Esophagus squamous epithelium (tissue), 5 donors: Measurements from ENCODE around the gene TMEM141. TPM values are rescaled to one million over a fixed set of nuclear protein-coding genes. Genes with fewer than 3 reads are reported as not detected.

Source experiments
- DNase-seq: peaks from one replicate; lab custom pipeline; 2025; lab: John Stamatoyannopoulos, UW
- H3K27ac ChIP-seq, 4 donors: fragments of 200-600 bp; sonication (generic); one replicate each; pipeline ENCODE4 v1.5.1; 2016 to 2019; ENCODE audit warnings: mild to moderate bottlenecking in 1 of 4
- H3K27me3 ChIP-seq, 4 donors: fragments of 200-600 bp; sonication (generic); 1 replicate in 3 of 4; 2 replicates in 1 of 4; pipeline versions ENCODE4 v1.5.1 to v1.6.0; 2017 to 2021; ENCODE audit warnings: antibody characterized with exemption in 1 of 4
- H3K36me3 ChIP-seq, 3 donors: fragments of 200-600 bp; sonication (generic); one replicate each; pipeline ENCODE4 v1.5.1; 2016 to 2019
- H3K4me1 ChIP-seq, 3 donors: fragments of 200-600 bp; sonication (generic); one replicate each; pipeline ENCODE4 v1.5.1; 2017 to 2019
- H3K4me3 ChIP-seq, 4 donors: fragments of 200-600 bp; sonication (generic); 1 replicate in 3 of 4; 2 replicates in 1 of 4; pipeline ENCODE4 v1.5.1; 2016 to 2019; ENCODE audit warnings: mild to moderate bottlenecking in 2 of 4, moderate library complexity in 1 of 4
- H3K9me3 ChIP-seq, 3 donors: fragments of 200-600 bp; sonication (generic); one replicate each; pipeline ENCODE4 v1.5.1; 2016 to 2019
- CTCF ChIP-seq, 6 experiments: fragments of 450-650 bp in 4 of 6; fragments of 200-600 bp in 2 of 6; sonication (generic) in 2 of 6; IDR thresholded peaks; one replicate each; pipeline ENCODE4 v1.5.1; 2016 to 2019; ENCODE audit warnings: antibody characterized with exemption in 6 of 6, mild to moderate bottlenecking in 4 of 6, moderate library complexity in 4 of 6
- POLR2A ChIP-seq, 4 donors: fragments of 450-650 bp; IDR thresholded peaks; one replicate each; pipeline ENCODE4 v1.6.1; 2017; ENCODE audit warnings: antibody characterized with exemption in 4 of 4, mild to moderate bottlenecking in 4 of 4, moderate library complexity in 3 of 4
- WGBS, 2 donors: methylation state at CpG; one replicate each; pipeline ENCODE4 v1.1.5; 2018; 5-methylcytosine and 5-hydroxymethylcytosine counted together
- intact Hi-C: fragments of 100-400 bp; cut with DNase I; formaldehyde crosslinking; loops from one replicate; pipeline ENCODE4 v1.15.0; 2022
- total RNA-seq, 4 donors: library from RNA; depleted of rRNA; stranded (reverse); fragments of >200 nt; gene quantifications; one replicate each; pipeline ENCODE4 v1.1.0, GENCODE V29; 2016
- donor health status: DM: yes; HTN: yes; CAD: no.

Gene TMEM141
- total RNA-seq, 4 donors from 2014 or later: 109 to 129 (median 123) TPM

GRCh38 chr9:136774416-136775045 is 16.6 kb upstream of the TMEM141 start:
- Histone ChIP-seq H3K9me3 (peaks cover 0 to 8% (median 0%) of the 10 kb centered on the region in 3 donors), H3K27ac (no peak overlapping the region), H3K4me3 (no peak overlapping the region), H3K27me3 (no peaks in the 10 kb centered on the region), H3K4me1 (peaks cover 0 to 4% (median 0%) of the 10 kb centered on the region in 3 donors), H3K36me3 (no peaks in the 10 kb centered on the region)
- intact Hi-C loops: no loop called here
- TF ChIP-seq CTCF (IDR thresholded peaks at IDR 0.05): no peak
- no peak for TF ChIP-seq POLR2A (IDR thresholded peaks at IDR 0.05)
- no peak for DNase-seq
- WGBS, 2 donors: 80 to 82% methylated on average over 4 to 6 of the region's 12 CpGs

DNA sequence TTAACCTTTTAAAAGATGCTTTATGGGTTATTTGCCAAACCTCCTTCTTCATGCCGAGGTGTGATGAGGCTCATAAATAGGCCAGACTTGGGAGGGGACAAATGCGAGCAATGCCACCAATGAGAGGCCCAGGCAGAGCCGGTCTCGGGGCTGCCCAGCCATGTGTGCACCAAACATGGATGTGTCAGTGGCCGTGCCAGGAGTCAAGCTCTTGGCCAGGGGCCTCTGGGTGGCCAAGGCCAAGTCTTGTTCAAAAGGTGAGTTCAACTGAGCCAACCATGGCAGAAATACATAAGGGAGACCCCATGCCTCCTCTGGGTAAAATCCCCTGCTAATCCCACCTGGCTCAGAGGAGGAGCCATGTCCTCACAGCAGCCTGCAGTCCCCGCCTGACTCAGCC is 16.0 kb upstream of the TMEM141 start:
- Histone ChIP-seq H3K9me3 (peaks cover 0 to 8% (median 0%) of the 10 kb centered on the region in 3 donors), H3K27me3 (no peaks in the 10 kb centered on the region), H3K4me1 (no peaks in the 10 kb centered on the region), H3K36me3 (no peaks in the 10 kb centered on the region), H3K4me3 (no peak overlapping the region), H3K27ac (no peak overlapping the region)
- no peak for TF ChIP-seq POLR2A (IDR thresholded peaks at IDR 0.05)
- no peak for TF ChIP-seq CTCF (IDR thresholded peaks at IDR 0.05)
- no peak for DNase-seq
- intact Hi-C loops: no loop called here
- WGBS, 2 donors: 91 to 100% methylated on average over 1 to 5 of the region's 6 CpGs

GRCh38 chr9:136776947-136777346 is 14.2 kb upstream of the TMEM141 start:
- DNase-seq: no peak
- Histone ChIP-seq H3K27ac (no peak overlapping the region), H3K9me3 (peaks cover 0 to 8% (median 0%) of the 10 kb centered on the region in 3 donors), H3K36me3 (no peaks in the 10 kb centered on the region), H3K4me3 (no peak overlapping the region), H3K4me1 (no peaks in the 10 kb centered on the region), H3K27me3 (no peaks in the 10 kb centered on the region)
- WGBS, 2 donors: 48 to 61% methylated on average over 7 of the region's 7 CpGs
- TF ChIP-seq CTCF (IDR thresholded peaks at IDR 0.05) (no peak), POLR2A (IDR thresholded peaks at IDR 0.05) (no peak)
- intact Hi-C loops: no loop called here

DNA sequence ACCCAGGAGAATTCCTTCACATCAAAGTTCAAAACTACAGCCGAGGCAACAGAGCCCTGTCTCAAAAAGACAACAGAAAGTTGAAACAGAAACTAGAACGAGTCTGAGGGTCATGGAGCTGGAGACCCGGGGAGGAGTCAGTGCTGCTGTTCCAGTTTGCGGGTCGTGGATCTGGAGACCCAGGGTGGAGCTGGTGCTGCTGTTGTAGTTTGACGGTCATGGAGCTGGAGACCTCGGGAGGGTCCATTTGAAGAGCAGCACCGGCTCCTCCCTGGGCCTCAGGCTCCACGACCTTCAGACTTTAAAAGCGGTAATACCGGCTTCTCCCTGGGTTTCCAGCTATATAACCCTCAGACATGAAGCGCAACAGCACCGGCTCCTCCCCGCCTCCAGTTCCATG is 13.8 kb upstream of the TMEM141 start:
- no peak overlapping the region for H3K4me3 ChIP-seq
- no peaks in the 10 kb centered on the region for H3K4me1 ChIP-seq
- H3K27ac ChIP-seq: no peak overlapping the region
- whole genome bisulfite sequencing, 2 donors: 76 to 79% methylated on average over 12 to 14 of the region's 14 CpGs
- H3K27me3 ChIP-seq: no peaks in the 10 kb centered on the region
- peaks cover 0 to 8% (median 0%) of the 10 kb centered on the region in 3 donors for H3K9me3 ChIP-seq
- no peak for DNase-seq
- intact Hi-C loops: no loop called here
- TF ChIP-seq CTCF (IDR thresholded peaks at IDR 0.05) (no peak), POLR2A (IDR thresholded peaks at IDR 0.05) (no peak)
- H3K36me3 ChIP-seq: no peaks in the 10 kb centered on the region

- Histone ChIP-seq H3K4me1 (no peaks in the 10 kb centered on the region), H3K36me3 (no peaks in the 10 kb centered on the region), H3K27ac (no peak overlapping the region), H3K4me3 (no peak overlapping the region), H3K9me3 (no peaks in the 10 kb centered on the region), H3K27me3 (no peaks in the 10 kb centered on the region)
- WGBS, 2 donors: 56 to 71% methylated on average over 5 of the region's 5 CpGs
- TF ChIP-seq POLR2A (IDR thresholded peaks at IDR 0.05): no peak
- DNase-seq: no peak
- intact Hi-C loops: loop anchor here (5.0 kb wide), 1 partner anchor 252 kb away; the partner anchor contains the start of gene FUT7
Measured at GRCh38 chr9:136779808-136780207, 11.3 kb upstream of the TMEM141 start.
